H1 (cell line): ENCODE results near the gene STPG1. TPM values are rescaled to one million over a fixed set of nuclear protein-coding genes. Genes with fewer than 3 reads are reported as not detected.
A peak's percentile ranks its signal among the peaks of the same experiment; 100 is the strongest.

ENCODE experiments used
- CTCF ChIA-PET: fragments of 300-600 bp; sonication (Branson Sonifier 250); formaldehyde crosslinking; loops from one replicate; lab custom pipeline; 2021; ENCODE audit not compliant: partially characterized antibody; lab: Charles Lee
- POLR2A ChIA-PET: fragments of 300-600 bp; sonication (Branson Sonifier 250); formaldehyde crosslinking; loops from one replicate; lab custom pipeline; 2021; ENCODE audit warnings: inconsistent platforms; ENCODE audit not compliant: partially characterized antibody; lab: Charles Lee
- DNase-seq, 2 experiments: peaks; one replicate each; pipeline versions ENCODE4 v3.0.0 to v3.0.0-alpha.2; 2010 to 2022; ENCODE audit warnings: low spot score in 2 of 2, low read depth in 1 of 2, mixed read lengths in 1 of 2
- FAIRE-seq: peaks from 2 replicates; lab custom pipeline; 2011; peaks lifted over from hg19 to GRCh38; lab: Jason Lieb, UNC
- H2AFZ ChIP-seq: 2 replicates; pipeline ENCODE4 v1.8.1; 2012; ENCODE audit warnings: low read length, inconsistent platforms
- H2AK5ac ChIP-seq: 2 replicates; pipeline ENCODE4 v1.6.1; 2013; ENCODE audit warnings: low read depth, low read length
- H2BK120ac ChIP-seq: replicated peaks from 2 replicates; pipeline ENCODE3; 2013; ENCODE audit warnings: low read depth, low read length, inconsistent platforms
- H2BK12ac ChIP-seq: 2 replicates; pipeline ENCODE4 v1.6.1; 2013; ENCODE audit warnings: low read depth, low read length
- H2BK15ac ChIP-seq: 2 replicates; pipeline ENCODE4 v1.6.1; 2013; ENCODE audit warnings: low read length
- H2BK20ac ChIP-seq: 2 replicates; pipeline ENCODE4 v1.6.1; 2013; ENCODE audit warnings: low read length
- H2BK5ac ChIP-seq: 2 replicates; pipeline ENCODE4 v1.6.1; 2013; ENCODE audit warnings: low read depth, low read length
- H3K14ac ChIP-seq: 2 replicates; pipeline ENCODE4 v1.6.1; 2013; ENCODE audit warnings: inconsistent platforms; ENCODE audit not compliant: insufficient read length
- H3K18ac ChIP-seq: 2 replicates; pipeline ENCODE4 v1.6.1; 2013; ENCODE audit warnings: low read length; ENCODE audit errors: extremely low read depth
- H3K23ac ChIP-seq: 2 replicates; pipeline ENCODE4 v1.6.1; 2013; ENCODE audit warnings: inconsistent platforms; ENCODE audit not compliant: insufficient read length
- H3K23me2 ChIP-seq: 2 replicates; pipeline ENCODE4 v1.6.1; 2013; ENCODE audit warnings: low read depth, low read length
- H3K27ac ChIP-seq: 2 replicates; pipeline ENCODE4 v1.6.1; 2011; ENCODE audit warnings: low read depth, low read length, inconsistent platforms
- H3K27me3 ChIP-seq, 4 experiments: replicated peaks in 1 of 4; 1 replicate in 1 of 4; 2 replicates in 3 of 4; pipeline versions ENCODE4 v1.6.1 to v1.8.1; 2011 to 2013; ENCODE audit warnings: low read length in 3 of 4, mild to moderate bottlenecking in 3 of 4, inconsistent platforms in 2 of 4, mixed read lengths in 2 of 4, moderate library complexity in 1 of 4; ENCODE audit not compliant: control insufficient read depth in 3 of 4, insufficient read depth in 3 of 4; ENCODE audit errors: extremely low read depth in 1 of 4
- H3K36me3 ChIP-seq, 4 experiments: 2 replicates each; pipeline versions ENCODE4 v1.6.1 to v1.8.1; 2011 to 2013; ENCODE audit warnings: mild to moderate bottlenecking in 4 of 4, low read length in 3 of 4, moderate library complexity in 2 of 4, control low read depth in 1 of 4, inconsistent platforms in 1 of 4; ENCODE audit not compliant: insufficient read depth in 4 of 4, control insufficient read depth in 2 of 4
- H3K4ac ChIP-seq: replicated peaks from 2 replicates; pipeline ENCODE3; 2013; ENCODE audit warnings: low read length, low read depth, mixed read lengths, inconsistent platforms; ENCODE audit not compliant: insufficient read length
- H3K4me1 ChIP-seq, 4 experiments: replicated peaks in 1 of 4; 1 replicate in 1 of 4; 2 replicates in 3 of 4; pipeline versions ENCODE4 v1.6.1 to v1.8.1; 2011 to 2013; ENCODE audit warnings: low read length in 3 of 4, inconsistent platforms in 2 of 4, mixed read lengths in 1 of 4; ENCODE audit not compliant: insufficient read depth in 4 of 4, control insufficient read depth in 3 of 4
- H3K4me2 ChIP-seq, 2 experiments: 2 replicates each; pipeline versions ENCODE4 v1.6.1 to v1.8.1; 2011 to 2013; ENCODE audit warnings: low read depth in 2 of 2, low read length in 2 of 2, control low read depth in 1 of 2, inconsistent platforms in 1 of 2, mild to moderate bottlenecking in 1 of 2; ENCODE audit not compliant: insufficient read depth in 1 of 2
- H3K4me3 ChIP-seq, 4 experiments: fragments of 200-600, 300-600 bp in 1 of 4; sonication (generic), shearing (Covaris generic), sonication (Bioruptor Twin) in 1 of 4; 2 replicates each; pipeline versions ENCODE4 v1.5.1 to v1.8.1; 2011 to 2016; ENCODE audit warnings: low read length in 4 of 4, low read depth in 3 of 4, control low read depth in 2 of 4, inconsistent platforms in 2 of 4, mild to moderate bottlenecking in 2 of 4, mixed read lengths in 1 of 4, moderate library complexity in 1 of 4; ENCODE audit not compliant: insufficient read depth in 2 of 4; ENCODE audit errors: extremely low read depth in 1 of 4
- H3K56ac ChIP-seq: replicated peaks from 2 replicates; pipeline ENCODE3; 2013; ENCODE audit warnings: low read depth, mild to moderate bottlenecking, mixed read lengths, low read length, inconsistent platforms; ENCODE audit not compliant: insufficient read length
- H3K79me1 ChIP-seq: 2 replicates; pipeline ENCODE4 v1.6.1; 2013; ENCODE audit warnings: low read depth, low read length, control low read depth
- H3K79me2 ChIP-seq, 2 experiments: 2 replicates each; pipeline versions ENCODE4 v1.6.1 to v1.8.1; 2012 to 2013; ENCODE audit warnings: low read length in 2 of 2, mild to moderate bottlenecking in 2 of 2, inconsistent platforms in 1 of 2; ENCODE audit not compliant: insufficient read depth in 2 of 2, control insufficient read depth in 1 of 2
- H3K9ac ChIP-seq, 4 experiments: replicated peaks in 1 of 4; 1 replicate in 1 of 4; 2 replicates in 3 of 4; pipeline versions ENCODE4 v1.6.1 to v1.8.1; 2011 to 2013; ENCODE audit warnings: low read depth in 3 of 4, low read length in 3 of 4, control low read depth in 2 of 4, mild to moderate bottlenecking in 2 of 4, moderate library complexity in 2 of 4, inconsistent platforms in 1 of 4; ENCODE audit errors: extremely low read depth in 1 of 4
- H3K9me3 ChIP-seq, 2 experiments: 2 replicates each; pipeline versions ENCODE4 v1.6.1 to v1.8.1; 2012 to 2013; ENCODE audit warnings: mild to moderate bottlenecking in 2 of 2, moderate library complexity in 2 of 2, control low read depth in 1 of 2, inconsistent platforms in 1 of 2, low read depth in 1 of 2, low read length in 1 of 2, mixed read lengths in 1 of 2; ENCODE audit not compliant: insufficient read depth in 2 of 2
- H4K20me1 ChIP-seq, 2 experiments: replicated peaks in 1 of 2; 2 replicates each; pipeline versions ENCODE3 to v1.8.1; 2011 to 2013; ENCODE audit warnings: inconsistent platforms in 2 of 2, low read length in 2 of 2, mild to moderate bottlenecking in 1 of 2; ENCODE audit not compliant: insufficient read depth in 2 of 2, control insufficient read depth in 1 of 2
- H4K5ac ChIP-seq: 2 replicates; pipeline ENCODE4 v1.6.1; 2013; ENCODE audit warnings: low read length, low read depth, mixed read lengths, inconsistent platforms; ENCODE audit not compliant: insufficient read length
- H4K8ac ChIP-seq: 2 replicates; pipeline ENCODE4 v1.8.0; 2013; ENCODE audit warnings: mild to moderate bottlenecking, moderate library complexity, low read length, inconsistent platforms; ENCODE audit not compliant: insufficient read depth; ENCODE audit errors: extremely low read depth
- H4K91ac ChIP-seq: replicated peaks from 2 replicates; pipeline ENCODE3; 2013; ENCODE audit warnings: low read length, mixed read lengths, inconsistent platforms; ENCODE audit not compliant: insufficient read length
- CEBPB ChIP-seq: IDR thresholded peaks from 2 replicates; pipeline ENCODE4 v1.6.1; 2012; ENCODE audit warnings: low read depth, low read length
- EP300 ChIP-seq, 2 experiments: IDR thresholded peaks; 1 replicate in 1 of 2; 2 replicates in 1 of 2; pipeline ENCODE4 v1.6.1; 2011 to 2012; ENCODE audit warnings: low read depth in 2 of 2, low read length in 2 of 2, mild to moderate bottlenecking in 2 of 2, borderline replicate concordance in 1 of 2, inconsistent platforms in 1 of 2, moderate library complexity in 1 of 2
- EZH2 ChIP-seq: fragments of 200-600 bp; sonication (generic); IDR thresholded peaks from 2 replicates; pipeline ENCODE4 v1.7.1; 2012; ENCODE audit warnings: low read depth, mild to moderate bottlenecking, moderate library complexity, low read length, inconsistent platforms; ENCODE audit not compliant: severe bottlenecking
- GTF2F1 ChIP-seq: IDR thresholded peaks from 2 replicates; pipeline ENCODE4 v1.6.1; 2012; ENCODE audit warnings: low read depth, low read length, improper control_type of control experiment, borderline replicate concordance
- JUND ChIP-seq: IDR thresholded peaks from 2 replicates; pipeline ENCODE4 v1.6.1; 2011; ENCODE audit warnings: mild to moderate bottlenecking, improper control_type of control experiment, low read length
- RNF2 ChIP-seq: fragments of 200-900, 300-1000 bp; sonication (generic); IDR thresholded peaks from 2 replicates; pipeline ENCODE4 v1.7.1; 2016; ENCODE audit warnings: borderline replicate concordance, low read depth, mild to moderate bottlenecking, antibody characterized with exemption, low read length; ENCODE audit not compliant: poor library complexity, severe bottlenecking; ENCODE audit errors: missing control alignments
- SIX5 ChIP-seq: IDR thresholded peaks from 2 replicates; pipeline ENCODE4 v1.6.1; 2011; ENCODE audit warnings: mild to moderate bottlenecking, low read depth, low read length
- TBP ChIP-seq: IDR thresholded peaks from 2 replicates; pipeline ENCODE4 v1.6.1; 2011; ENCODE audit warnings: low read depth, low read length, improper control_type of control experiment
- WGBS, 2 experiments: shearing (Covaris generic) in 1 of 2; methylation state at CpG; one replicate each; pipeline versions ENCODE4 v1.1.6 to v1.1.7; 2013 to 2015; ENCODE audit warnings: low lambda C conversion rate in 2 of 2, mixed read lengths in 2 of 2, inconsistent platforms in 1 of 2, low coverage in 1 of 2, missing lambda C conversion rate in 1 of 2; ENCODE audit not compliant: insufficient replicate concordance in 2 of 2, insufficient coverage in 1 of 2, insufficient read length in 1 of 2; ENCODE audit errors: extremely low coverage in 1 of 2, missing lambda C conversion rate in 1 of 2; 5-methylcytosine and 5-hydroxymethylcytosine counted together
- polyA plus RNA-seq, 7 experiments: library from polyadenylated mRNA; depleted of rRNA in 3 of 7; stranded (reverse) in 5 of 7; unstranded in 2 of 7; fragments of >200 nt in 5 of 7; fragments of 200-250 nt in 2 of 7; gene quantifications; 1 replicate in 5 of 7; 2 replicates in 1 of 7; 4 replicates in 1 of 7; pipeline versions ENCODE4 v1.2.1 to v1.2.3, GENCODE V29; 2011 to 2013; ENCODE audit warnings: missing spikeins in 2 of 7, mixed read lengths in 2 of 7
- total RNA-seq: library from RNA; stranded (reverse); fragmentation: NEBNext Ultra II Directional; extraction: Animal tissue kit (Norgen Biotek cat#: 25700); gene quantifications from 2 replicates; pipeline ENCODE4 v1.2.1, GENCODE V29; 2021

STPG1 gene
- total and polyA plus RNA-seq, 2 of the 8 experiments (the other 6 are each of a cell fraction or from before 2014, with no cell fraction given) = 10.3 to 11.2 TPM

DNA sequence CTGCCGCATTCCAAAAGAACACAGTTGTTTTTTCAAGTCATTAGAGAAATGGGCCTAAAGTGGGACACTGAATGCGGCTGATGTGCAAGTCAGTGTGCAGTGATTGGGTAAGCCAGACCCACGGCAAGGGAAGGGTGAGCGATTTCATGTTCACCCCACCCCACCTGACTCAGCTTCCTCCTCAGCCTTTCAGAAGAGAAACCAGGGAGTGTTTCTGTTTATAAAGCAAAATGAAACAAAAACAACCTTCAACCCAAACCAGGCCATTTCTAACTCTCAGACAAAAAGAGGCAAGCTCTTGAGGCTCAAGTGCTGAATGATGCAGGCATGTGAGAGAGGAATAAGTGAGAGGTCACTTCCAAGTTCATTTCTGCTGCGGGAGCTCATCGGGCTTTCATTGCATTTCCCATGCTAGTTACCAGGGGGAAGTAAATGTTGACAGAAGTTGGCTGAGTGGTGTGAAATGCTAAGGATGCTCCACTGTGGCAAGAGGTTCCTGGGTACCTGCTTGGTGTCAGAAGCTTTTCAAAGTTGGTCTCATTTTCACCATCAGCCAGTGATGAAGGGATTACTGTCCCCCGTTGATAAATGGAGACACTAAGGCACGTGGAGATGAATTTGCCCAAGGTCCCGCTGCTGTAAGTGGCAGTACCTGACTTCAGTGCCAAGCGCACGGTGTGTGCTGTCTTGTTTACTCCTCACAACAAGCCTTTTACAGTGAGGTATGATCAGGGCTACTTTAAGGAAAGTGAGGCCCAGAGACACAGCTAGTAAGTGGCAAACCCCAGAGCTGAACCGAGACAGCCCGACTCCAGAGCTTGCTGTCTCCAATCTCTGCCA lies 29.1 kb downstream of the STPG1 start:
- H2AFZ ChIP-seq = no peak overlapping the region
- H3K23ac ChIP-seq = no peak overlapping the region
- no peaks in the 10 kb centered on the region for H3K79me2 ChIP-seq
- FAIRE-seq (no peak), DNase-seq (peak in 1 of 2 experiments; percentile 30)
- H2AK5ac ChIP-seq = no peak overlapping the region
- H3K27ac ChIP-seq = no peak overlapping the region
- no peaks in the 10 kb centered on the region for H4K20me1 ChIP-seq
- no peak overlapping the region for H3K4me3 ChIP-seq
- H4K8ac ChIP-seq = no peak overlapping the region
- WGBS, 2 experiments = 94% methylated on average over 13 of the region's 13 CpGs; no CpG with 5 or more reads in 1 of the 2 experiments
- no peak overlapping the region for H2BK15ac ChIP-seq
- POLR2A ChIA-PET = interaction anchor here (1.2 to 2.3 kb wide), 2 partner anchors 10 to 233 kb away, joined by 3 to 5 read pairs; no protein-coding TSS in a partner anchor
- H3K14ac ChIP-seq = no peak overlapping the region
- H3K4me2 ChIP-seq = no peak overlapping the region
- H3K56ac ChIP-seq = no peak overlapping the region
- no peaks in the 10 kb centered on the region for H3K79me1 ChIP-seq
- H3K4ac ChIP-seq = no peak overlapping the region
- no peaks in the 10 kb centered on the region for H3K23me2 ChIP-seq
- H3K4me1 ChIP-seq = no peaks in the 10 kb centered on the region
- H2BK20ac ChIP-seq = no peak overlapping the region
- H3K27me3 ChIP-seq = no peaks in the 10 kb centered on the region
- no peak overlapping the region for H3K18ac ChIP-seq
- H4K91ac ChIP-seq = no peak overlapping the region
- no peaks in the 10 kb centered on the region for H3K9me3 ChIP-seq
- CTCF ChIA-PET = interaction anchor here (0.6 to 9.8 kb wide), 42 partner anchors 8 to 264 kb away, joined by 3 to 233 read pairs (median 5); partner anchors contain the start of genes IFNLR1 and NIPAL3
- no peak overlapping the region for H2BK120ac ChIP-seq
- H3K36me3 ChIP-seq = no peaks in the 10 kb centered on the region; a peak in 2 of 8 replicates
- H4K5ac ChIP-seq = no peak overlapping the region
- H2BK12ac ChIP-seq = 0 out of 2 replicates have a peak overlapping the region, but pooled peaks have one; percentile 7
- H2BK5ac ChIP-seq = no peak overlapping the region
- no peak overlapping the region for H3K9ac ChIP-seq
- TF ChIP-seq JUND (no peak), TBP (no peak), SIX5 (no peak), EZH2 (no peak), EP300 (IDR thresholded peaks at IDR 0.05; ENCODE audit: borderline replicate concordance in 1 of 2, low read depth in 2 of 2, low read length in 2 of 2) (no peak), GTF2F1 (no peak), RNF2 (no peak), CEBPB (no peak)
